Inflammatory macrophage treated with lipopolysaccharide for 1 hour (primary cell): ENCODE measurements around the gene STYX.

Experiments
- DNase-seq, 2 donors: peaks; one replicate each; pipeline ENCODE4 v3.0.0-alpha.2; 2020 to 2022

STYX gene

GRCh38 chr14:52729925-52730708 is at the start of gene STYX:
TSS of gene STYX (plus strand) at chr14:52730166. CDS start at chr14:52730475, 309 bp downstream.
- peak; percentile 97 to 98 for DNase-seq

GRCh38 chr14:52683985-52684520 is 45.9 kb upstream of the STYX start:
- DNase-seq = no peak

- DNase-seq = no peak
Measured at GRCh38 chr14:52686176-52686575, 43.8 kb upstream of the STYX start.

GRCh38 chr14:52690983-52691760 is 38.8 kb upstream of the STYX start:
- no peak for DNase-seq

GRCh38 chr14:52692248-52692962 is 37.6 kb upstream of the STYX start:
- peak; percentile 56 to 65 for DNase-seq

GRCh38 chr14:52693036-52693435 is 36.9 kb upstream of the STYX start:
- no peak for DNase-seq

- DNase-seq = no peak
Measured at GRCh38 chr14:52693532-52693931, 36.4 kb upstream of the STYX start.

GRCh38 chr14:52694761-52695480 is 35.0 kb upstream of the STYX start:
- no peak for DNase-seq

- DNase-seq = peak; percentile 80 to 83
Measured at GRCh38 chr14:52695481-52696091, 34.4 kb upstream of the STYX start, which contains the start of gene ERO1A. TSS of gene ERO1A (minus strand) at chr14:52695558. CDS start at chr14:52695481, 77 bp downstream.

GRCh38 chr14:52700701-52701172 is 29.2 kb upstream of the STYX start:
- DNase-seq = no peak

- DNase-seq = peak; percentile 38 to 62
Measured at GRCh38 chr14:52701223-52701622, 28.7 kb upstream of the STYX start.

GRCh38 chr14:52703225-52703624 is 26.7 kb upstream of the STYX start:
- DNase-seq = peak; percentile 75 to 79

- peak in 1 of 2 donors; percentile 24 for DNase-seq
Measured at GRCh38 chr14:52703664-52704063, 26.3 kb upstream of the STYX start.

- DNase-seq = no peak
Measured at GRCh38 chr14:52706286-52706685, 23.7 kb upstream of the STYX start.

- peak; percentile 87 to 93 for DNase-seq
Measured at GRCh38 chr14:52706724-52707706, 23.0 kb upstream of the STYX start, which contains the start of gene PSMC6. TSS of gene PSMC6 (plus strand) at chr14:52707200. CDS start at chr14:52707220, 20 bp downstream.

GRCh38 chr14:52711666-52712065 is 18.3 kb upstream of the STYX start:
- no peak for DNase-seq

- peak; percentile 64 to 69 for DNase-seq
Measured at GRCh38 chr14:52716155-52716554, 13.8 kb upstream of the STYX start.

GRCh38 chr14:52723514-52724359 is 6.2 kb upstream of the STYX start:
- DNase-seq = no peak

- DNase-seq = no peak
Measured at GRCh38 chr14:52724360-52724644, 5.7 kb upstream of the STYX start.
